ENCODE results near the gene HNRNPH3. TPM values are rescaled to one million over a fixed set of nuclear protein-coding genes. Genes with fewer than 3 reads are reported as not detected.
A peak's percentile ranks its signal among the peaks of the same experiment; 100 is the strongest.
"Not testable (repeated sequence)": the region's sequence is repeated elsewhere in the genome, so short reads cannot be mapped to it uniquely, and the experiment has no call there.

HNRNPH3 gene
- total RNA-seq, 1 donor from 2014 or later: 77.5 TPM

- no peak overlapping the region for H3K4me2 ChIP-seq
- Mint-ChIP-seq H3K9me3 (peaks cover 19% of the 10 kb centered on the region), H3K27ac (no peak overlapping the region), H3K36me3 (peaks cover 10% of the 10 kb centered on the region), H3K4me3 (no peak overlapping the region), H3K27me3 (ENCODE audit: insufficient read depth, low read depth) (peaks cover 3% of the 10 kb centered on the region), H3K4me1 (no peaks in the 10 kb centered on the region)
- no peaks in the 10 kb centered on the region for H3K4me1 ChIP-seq
- no peaks in the 10 kb centered on the region for H3F3A ChIP-seq (ENCODE audit: low read depth)
- H3K27me3 ChIP-seq: no peaks in the 10 kb centered on the region
- no peak overlapping the region for H3K9ac ChIP-seq
- DNase-seq (ENCODE audit: low spot score): no peak
- H3K36me3 ChIP-seq: no peaks in the 10 kb centered on the region
- TF ChIP-seq EZH2phosphoT487 (IDR thresholded peaks at IDR 0.05): no peak
- H4K20me1 ChIP-seq (ENCODE audit: low read depth): no peaks in the 10 kb centered on the region
- no peaks in the 10 kb centered on the region for H3K79me2 ChIP-seq (ENCODE audit: low read depth)
- H2AFZ ChIP-seq (replicated peaks): no peak overlapping the region
- peaks cover 16% of the 10 kb centered on the region for H3K9me3 ChIP-seq (ENCODE audit: low read depth)
- H3K4me3 ChIP-seq: no peak overlapping the region
- H3K27ac ChIP-seq: no peak overlapping the region
Observed at GRCh38 chr10:68315582-68315981, 16.3 kb upstream of the HNRNPH3 start.

- H3K9ac ChIP-seq: no peak overlapping the region
- no peaks in the 10 kb centered on the region for H3K36me3 ChIP-seq
- no peak overlapping the region for H2AFZ ChIP-seq (replicated peaks)
- H3K36me3 Mint-ChIP-seq: peaks cover 10% of the 10 kb centered on the region
- H4K20me1 ChIP-seq (ENCODE audit: low read depth): no peaks in the 10 kb centered on the region
- TF ChIP-seq CTCF (IDR thresholded peaks at IDR 0.05): no peak
- TF ChIP-seq EZH2phosphoT487 (IDR thresholded peaks at IDR 0.05): no peak
- no peak for TF ChIP-seq EZH2 (IDR thresholded peaks at IDR 0.05)
- peaks cover 3% of the 10 kb centered on the region for H3K27me3 Mint-ChIP-seq (ENCODE audit: insufficient read depth, low read depth)
- no peaks in the 10 kb centered on the region for H3K27me3 ChIP-seq
- no peak for DNase-seq (ENCODE audit: low spot score)
- no peak overlapping the region for H3K4me2 ChIP-seq
- no peaks in the 10 kb centered on the region for H3K4me1 Mint-ChIP-seq
- no peak overlapping the region for H3K4me3 ChIP-seq
- H3K4me1 ChIP-seq: no peaks in the 10 kb centered on the region
- H3K9me3 Mint-ChIP-seq: peaks cover 19% of the 10 kb centered on the region
- no peak overlapping the region for H3K27ac ChIP-seq
- H3K4me3 Mint-ChIP-seq: no peak overlapping the region
- peaks cover 16% of the 10 kb centered on the region for H3K9me3 ChIP-seq (ENCODE audit: low read depth)
- no peaks in the 10 kb centered on the region for H3K79me2 ChIP-seq (ENCODE audit: low read depth)
- no peaks in the 10 kb centered on the region for H3F3A ChIP-seq (ENCODE audit: low read depth)
- H3K27ac Mint-ChIP-seq: no peak overlapping the region
Observed at GRCh38 chr10:68318331-68319059, 13.4 kb upstream of the HNRNPH3 start.

- peaks cover 18% of the 10 kb centered on the region for H3K4me1 ChIP-seq
- H3K9ac ChIP-seq; H3K4me3 Mint-ChIP-seq; H4K20me1 ChIP-seq (ENCODE audit: low read depth); H3K27me3 ChIP-seq; H3K36me3 Mint-ChIP-seq; H3K4me2 ChIP-seq; H3K9me3 ChIP-seq (ENCODE audit: low read depth); H3K27ac ChIP-seq; DNase-seq (ENCODE audit: low spot score); H2AFZ ChIP-seq (replicated peaks); H3K9me3 Mint-ChIP-seq; H3K36me3 ChIP-seq; H3K27me3 Mint-ChIP-seq (ENCODE audit: insufficient read depth, low read depth); H3K4me3 ChIP-seq; H3K27ac Mint-ChIP-seq: not testable (repeated sequence)
- peaks cover 24% of the 10 kb centered on the region for H3F3A ChIP-seq (ENCODE audit: low read depth)
- H3K4me1 Mint-ChIP-seq: peaks cover 15% of the 10 kb centered on the region
- H3K79me2 ChIP-seq (ENCODE audit: low read depth): peaks cover 16% of the 10 kb centered on the region
Observed at GRCh38 chr10:68324396-68324795, 7.5 kb upstream of the HNRNPH3 start.

GRCh38 chr10:68327889-68328786, 3.7 kb upstream of the HNRNPH3 start:
- Histone ChIP-seq H3K9ac (no peak overlapping the region), H3F3A (ENCODE audit: low read depth) (peaks cover 55% of the 10 kb centered on the region), H3K36me3 (no peaks in the 10 kb centered on the region), H2AFZ (replicated peaks) (peak overlapping the region; percentile 27), H3K4me1 (peaks cover 28% of the 10 kb centered on the region), H3K27ac (peak overlapping the region; percentile 89), H3K4me2 (peak overlapping the region; percentile 53), H3K79me2 (ENCODE audit: low read depth) (peaks cover 48% of the 10 kb centered on the region), H3K9me3 (ENCODE audit: low read depth) (no peaks in the 10 kb centered on the region), H3K27me3 (no peaks in the 10 kb centered on the region), H3K4me3 (peak overlapping the region; percentile 3), H4K20me1 (ENCODE audit: low read depth) (peaks cover 4% of the 10 kb centered on the region)
- TF ChIP-seq EZH2 (IDR thresholded peaks at IDR 0.05) (no peak), EZH2phosphoT487 (IDR thresholded peaks at IDR 0.05) (no peak), CTCF (IDR thresholded peaks at IDR 0.05) (no peak)
- peaks cover 10% of the 10 kb centered on the region for H3K27me3 Mint-ChIP-seq (ENCODE audit: insufficient read depth, low read depth)
- H3K36me3 Mint-ChIP-seq: peaks cover 5% of the 10 kb centered on the region
- H3K4me3 Mint-ChIP-seq: peak overlapping the region; percentile 69
- DNase-seq (ENCODE audit: low spot score): peak; percentile 70
- peak overlapping the region; percentile 97 for H3K27ac Mint-ChIP-seq
- no peaks in the 10 kb centered on the region for H3K9me3 Mint-ChIP-seq
- peaks cover 36% of the 10 kb centered on the region for H3K4me1 Mint-ChIP-seq

All from neural progenitor cell (in vitro differentiated cells).